ENCODE results near the gene SZRD1. TPM values are rescaled to one million over a fixed set of nuclear protein-coding genes. Genes with fewer than 3 reads are reported as not detected.

The SZRD1 gene
- total RNA-seq, 2 experiments from 2014 or later, result 57.2 to 96.0 TPM

DNA sequence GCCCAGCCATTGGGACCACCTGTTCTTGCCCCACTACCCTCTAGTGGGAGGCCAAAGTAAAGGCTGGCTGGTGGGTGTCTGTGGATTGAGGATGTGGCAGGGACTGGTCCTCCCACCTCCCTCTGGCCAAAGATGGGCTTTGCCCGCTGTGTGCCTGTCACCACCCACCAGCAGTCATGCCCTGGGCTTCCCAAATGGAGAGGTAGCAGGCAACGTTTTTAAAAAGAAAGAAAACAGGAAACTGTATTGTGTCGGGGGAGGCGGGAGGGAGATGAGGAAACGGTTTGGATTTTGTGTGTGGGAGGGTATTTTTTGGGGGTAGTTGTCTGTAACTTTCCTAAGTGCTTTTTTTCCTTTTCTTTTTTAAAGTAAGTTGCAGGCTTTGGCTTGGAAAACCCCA, 30.1 kb downstream of the SZRD1 start:
- peaks cover 1% of the 10 kb centered on the region; the same call in 1 of the 2 replicates for H4K20me1 ChIP-seq (ENCODE audit: insufficient read depth, low read length)
- no peaks in the 10 kb centered on the region for H3K4me1 ChIP-seq (ENCODE audit: insufficient read depth, low read length, poor library complexity, severe bottlenecking)
- POLR2A ChIA-PET, result no interaction called here
- TF ChIP-seq, protein P1, sequence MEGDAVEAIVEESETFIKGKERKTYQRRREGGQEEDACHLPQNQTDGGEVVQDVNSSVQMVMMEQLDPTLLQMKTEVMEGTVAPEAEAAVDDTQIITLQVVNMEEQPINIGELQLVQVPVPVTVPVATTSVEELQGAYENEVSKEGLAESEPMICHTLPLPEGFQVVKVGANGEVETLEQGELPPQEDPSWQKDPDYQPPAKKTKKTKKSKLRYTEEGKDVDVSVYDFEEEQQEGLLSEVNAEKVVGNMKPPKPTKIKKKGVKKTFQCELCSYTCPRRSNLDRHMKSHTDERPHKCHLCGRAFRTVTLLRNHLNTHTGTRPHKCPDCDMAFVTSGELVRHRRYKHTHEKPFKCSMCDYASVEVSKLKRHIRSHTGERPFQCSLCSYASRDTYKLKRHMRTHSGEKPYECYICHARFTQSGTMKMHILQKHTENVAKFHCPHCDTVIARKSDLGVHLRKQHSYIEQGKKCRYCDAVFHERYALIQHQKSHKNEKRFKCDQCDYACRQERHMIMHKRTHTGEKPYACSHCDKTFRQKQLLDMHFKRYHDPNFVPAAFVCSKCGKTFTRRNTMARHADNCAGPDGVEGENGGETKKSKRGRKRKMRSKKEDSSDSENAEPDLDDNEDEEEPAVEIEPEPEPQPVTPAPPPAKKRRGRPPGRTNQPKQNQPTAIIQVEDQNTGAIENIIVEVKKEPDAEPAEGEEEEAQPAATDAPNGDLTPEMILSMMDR (conservative IDR thresholded peaks at IDR 0.05; ENCODE audit: low read length), result no peak
- no peak for TF ChIP-seq EZH2phosphoT487 (IDR thresholded peaks at IDR 0.05; ENCODE audit: borderline replicate concordance, low read depth, low read length)
- no peaks in the 10 kb centered on the region for H3K9me3 ChIP-seq (ENCODE audit: low read length)
- no TSS peak for BruUV-seq (replicated peaks)
- CTCF ChIA-PET (ENCODE audit: unreplicated experiment), result no interaction called here
- peaks cover 55% of the 10 kb centered on the region for H3K36me3 ChIP-seq (ENCODE audit: insufficient read depth, low read length)
- H3K4me2 ChIP-seq (ENCODE audit: low read length), result no peak overlapping the region
- H3K4me3 ChIP-seq (ENCODE audit: low read depth, low read length, poor library complexity, severe bottlenecking), result no peak overlapping the region
- no peak overlapping the region for H2AFZ ChIP-seq (ENCODE audit: low read length)
- H3K27ac ChIP-seq (ENCODE audit: low read depth, low read length, poor library complexity, severe bottlenecking), result no peak overlapping the region
- peaks cover 9% of the 10 kb centered on the region for H3K79me2 ChIP-seq (ENCODE audit: insufficient read depth, low read depth, low read length)
- intact Hi-C loops (cut with micrococcal nuclease; ENCODE audit: unreplicated experiment), result no loop called here
- no peak for DNase-seq (ENCODE audit: low spot score)
- H3K9me2 ChIP-seq (ENCODE audit: insufficient read depth, low read length), result no peaks in the 10 kb centered on the region

- Histone ChIP-seq H3K4me1 (ENCODE audit: insufficient read depth, low read length, poor library complexity, severe bottlenecking) (no peaks in the 10 kb centered on the region), H3K27ac (ENCODE audit: low read depth, low read length, poor library complexity, severe bottlenecking) (no peak overlapping the region), H2AFZ (ENCODE audit: low read length) (no peak overlapping the region), H3K4me2 (ENCODE audit: low read length) (no peak overlapping the region), H4K20me1 (ENCODE audit: insufficient read depth, low read length) (no peaks in the 10 kb centered on the region; the same call in 1 of the 2 replicates), H3K9me3 (ENCODE audit: low read length) (no peaks in the 10 kb centered on the region), H3K9me2 (ENCODE audit: insufficient read depth, low read length) (no peaks in the 10 kb centered on the region), H3K4me3 (ENCODE audit: low read depth, low read length, poor library complexity, severe bottlenecking) (no peak overlapping the region), H3K36me3 (ENCODE audit: insufficient read depth, low read length) (peaks cover 41% of the 10 kb centered on the region), H3K79me2 (ENCODE audit: insufficient read depth, low read depth, low read length) (no peaks in the 10 kb centered on the region; the same call in 1 of the 2 replicates)
- ChIA-PET CTCF (ENCODE audit: unreplicated experiment) (no interaction called here), POLR2A (no interaction called here)
- intact Hi-C loops (cut with micrococcal nuclease; ENCODE audit: unreplicated experiment), result no loop called here
- TF ChIP-seq, protein P1 (conservative IDR thresholded peaks at IDR 0.05; ENCODE audit: low read length), result no peak
- TF ChIP-seq EZH2phosphoT487 (IDR thresholded peaks at IDR 0.05; ENCODE audit: borderline replicate concordance, low read depth, low read length), result no peak
- DNase-seq (ENCODE audit: low spot score), result no peak
- no TSS peak for BruUV-seq (replicated peaks)
These were observed 31.4 kb downstream of the SZRD1 start for GRCh38 chr1:16398371-16398953.

- no TSS peak for BruUV-seq (replicated peaks)
- no peaks in the 10 kb centered on the region for H3K9me3 ChIP-seq (ENCODE audit: low read length)
- intact Hi-C loops (cut with micrococcal nuclease; ENCODE audit: unreplicated experiment), result no loop called here
These were observed 35.7 kb downstream of the SZRD1 start for GRCh38 chr1:16402742-16403141.

More at GRCh38 chr1:16402742-16403141, 35.7 kb downstream of the SZRD1 start:
- H3K4me3 ChIP-seq (ENCODE audit: low read depth, low read length, poor library complexity, severe bottlenecking), result no peak overlapping the region
- H3K4me2 ChIP-seq (ENCODE audit: low read length), result no peak overlapping the region
- no peak overlapping the region for H2AFZ ChIP-seq (ENCODE audit: low read length)
- ChIA-PET POLR2A (interaction anchor here (0.6 to 1.3 kb wide), 2 partner anchors 9 to 704 kb away, joined by 3 to 4 read pairs; no protein-coding TSS in a partner anchor), CTCF (ENCODE audit: unreplicated experiment) (no interaction called here)
- peaks cover 5% of the 10 kb centered on the region for H3K36me3 ChIP-seq (ENCODE audit: insufficient read depth, low read length)
- no peaks in the 10 kb centered on the region; the same call in 1 of the 2 replicates for H4K20me1 ChIP-seq (ENCODE audit: insufficient read depth, low read length)
- no peak for DNase-seq (ENCODE audit: low spot score)
- H3K4me1 ChIP-seq (ENCODE audit: insufficient read depth, low read length, poor library complexity, severe bottlenecking), result no peaks in the 10 kb centered on the region
- no peak overlapping the region for H3K27ac ChIP-seq (ENCODE audit: low read depth, low read length, poor library complexity, severe bottlenecking)
- no peaks in the 10 kb centered on the region for H3K9me2 ChIP-seq (ENCODE audit: insufficient read depth, low read length)
- H3K79me2 ChIP-seq (ENCODE audit: insufficient read depth, low read depth, low read length), result no peaks in the 10 kb centered on the region
- TF ChIP-seq, protein P1 (conservative IDR thresholded peaks at IDR 0.05; ENCODE audit: low read length), result no peak
- TF ChIP-seq EZH2phosphoT487 (IDR thresholded peaks at IDR 0.05; ENCODE audit: borderline replicate concordance, low read depth, low read length), result no peak

All from OCI-LY7 (cell line).